Cerebellar cortex (tissue), 1 donor: ENCODE data around the gene RASAL3.
"Not testable (repeated sequence)": the region's sequence is repeated elsewhere in the genome, so short reads cannot be mapped to it uniquely, and the experiment has no call there.

ENCODE experiments used
- DNase-seq: peaks from one replicate; pipeline ENCODE4 v3.0.0-alpha.2; 2015; ENCODE audit warnings: low spot score

The RASAL3 gene

GRCh38 chr19:15421136-15421695, 43.1 kb downstream of the RASAL3 start:
- no peak for DNase-seq

- DNase-seq: no peak
Observed at GRCh38 chr19:15419413-15420025, 44.8 kb downstream of the RASAL3 start.

DNA sequence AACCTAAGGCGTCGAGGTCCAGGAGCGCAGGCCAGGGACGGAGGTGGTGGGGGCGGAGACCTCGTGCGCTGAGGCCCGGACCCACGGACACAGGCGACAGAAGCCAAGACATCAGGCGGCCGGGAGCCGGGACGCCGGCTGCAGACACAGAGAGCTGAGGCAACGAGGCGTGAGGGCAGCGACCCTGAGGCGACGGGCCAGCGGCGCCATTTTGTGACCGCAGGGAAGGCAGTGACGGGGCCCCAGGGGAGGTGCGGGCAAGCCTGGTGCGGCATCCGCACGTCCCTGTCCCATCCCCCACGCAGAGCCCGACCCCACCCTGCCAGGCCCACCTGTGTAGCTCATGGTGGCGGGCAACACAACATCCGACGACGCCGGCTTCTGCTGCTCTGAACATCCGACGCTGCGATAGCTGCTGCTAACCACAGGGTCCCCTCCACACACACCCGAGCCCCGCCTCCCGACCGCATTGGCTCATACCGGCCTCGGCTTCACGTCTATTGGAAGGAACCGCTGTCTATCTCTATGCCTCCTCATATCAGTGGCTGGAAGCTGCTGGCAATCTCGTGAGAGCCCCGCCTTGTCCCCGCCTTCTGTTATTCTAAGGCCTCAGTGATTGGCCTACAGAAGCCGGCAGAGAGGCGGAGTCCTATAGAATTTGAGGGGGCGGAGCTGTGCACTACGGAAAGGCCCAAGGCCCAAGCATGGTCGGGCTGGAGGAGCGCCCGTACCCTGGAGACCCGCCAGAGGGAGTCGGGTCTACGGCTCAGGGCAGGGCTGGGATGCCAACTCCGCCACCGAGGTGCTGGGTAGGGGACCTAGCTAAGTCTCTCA, 45.5 kb downstream of the RASAL3 start, which contains the start of gene AKAP8L:
AKAP8L (minus strand) TSS at position 410 of the 834 bp plus-strand sequence; CDS start at position 345, 65 bp downstream.
- DNase-seq: peak; percentile 100

GRCh38 chr19:15418231-15418578, 46.1 kb downstream of the RASAL3 start:
- no peak for DNase-seq

DNA sequence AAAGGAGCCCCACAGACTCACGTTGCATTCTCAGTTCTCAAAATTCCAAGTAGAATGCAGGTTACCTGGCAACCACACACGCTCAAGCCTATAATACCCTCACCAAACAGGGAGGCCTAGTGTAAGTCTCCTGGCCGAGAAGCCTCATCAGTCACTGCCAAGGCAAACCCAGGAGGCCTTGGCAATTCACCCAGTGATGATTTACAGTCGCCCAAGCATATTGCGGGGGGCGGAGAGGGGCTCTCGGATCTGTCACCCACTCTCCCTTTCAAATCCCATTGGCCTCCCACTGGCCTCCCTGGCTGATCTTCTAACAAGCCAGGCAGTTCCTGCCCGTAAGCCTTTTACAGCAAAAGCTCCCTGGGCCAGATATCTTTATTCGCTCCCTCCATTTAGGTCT, 46.6 kb downstream of the RASAL3 start:
- no peak for DNase-seq

DNA sequence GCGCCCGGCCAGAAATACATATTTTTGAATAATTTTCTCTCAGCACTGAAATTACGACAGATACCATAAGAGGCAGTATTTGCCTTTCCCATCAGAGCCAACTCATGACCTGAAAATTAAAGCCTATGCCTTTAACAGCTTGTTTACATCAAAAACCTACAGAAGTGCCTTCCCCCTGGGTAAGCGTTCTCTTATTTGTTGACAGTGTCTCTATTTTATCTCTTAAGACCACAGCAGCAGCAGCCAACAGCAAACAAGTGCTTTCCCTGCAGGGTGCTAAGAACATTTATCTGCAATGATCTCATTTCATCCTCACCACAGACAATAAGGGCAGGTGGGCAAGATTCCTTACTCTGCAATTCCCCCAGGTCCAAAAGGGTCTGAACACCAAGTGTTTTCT, 51.5 kb downstream of the RASAL3 start:
- DNase-seq: no peak

DNA sequence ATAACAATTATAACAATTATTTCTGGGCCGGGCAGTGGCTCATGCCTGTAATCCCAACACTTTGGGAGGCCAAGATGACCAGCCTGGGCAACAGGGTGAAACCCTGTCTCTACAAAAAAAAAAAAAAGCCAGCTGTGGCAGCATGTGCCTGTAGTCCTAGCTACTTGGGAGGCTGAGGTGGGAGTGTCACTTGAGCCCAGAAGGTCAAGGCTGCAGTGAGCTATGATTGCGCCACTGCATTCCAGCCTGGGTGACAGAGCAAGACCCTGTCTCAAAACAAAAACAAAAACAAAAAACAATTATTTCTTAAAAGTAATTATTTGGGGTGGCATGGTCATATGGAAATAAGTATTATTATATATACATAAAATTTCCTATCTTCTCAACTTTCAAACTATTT, 53.0 kb downstream of the RASAL3 start:
- DNase-seq: not testable (repeated sequence)

GRCh38 chr19:15404780-15405211, 59.5 kb downstream of the RASAL3 start:
- peak; percentile 62 for DNase-seq

DNA sequence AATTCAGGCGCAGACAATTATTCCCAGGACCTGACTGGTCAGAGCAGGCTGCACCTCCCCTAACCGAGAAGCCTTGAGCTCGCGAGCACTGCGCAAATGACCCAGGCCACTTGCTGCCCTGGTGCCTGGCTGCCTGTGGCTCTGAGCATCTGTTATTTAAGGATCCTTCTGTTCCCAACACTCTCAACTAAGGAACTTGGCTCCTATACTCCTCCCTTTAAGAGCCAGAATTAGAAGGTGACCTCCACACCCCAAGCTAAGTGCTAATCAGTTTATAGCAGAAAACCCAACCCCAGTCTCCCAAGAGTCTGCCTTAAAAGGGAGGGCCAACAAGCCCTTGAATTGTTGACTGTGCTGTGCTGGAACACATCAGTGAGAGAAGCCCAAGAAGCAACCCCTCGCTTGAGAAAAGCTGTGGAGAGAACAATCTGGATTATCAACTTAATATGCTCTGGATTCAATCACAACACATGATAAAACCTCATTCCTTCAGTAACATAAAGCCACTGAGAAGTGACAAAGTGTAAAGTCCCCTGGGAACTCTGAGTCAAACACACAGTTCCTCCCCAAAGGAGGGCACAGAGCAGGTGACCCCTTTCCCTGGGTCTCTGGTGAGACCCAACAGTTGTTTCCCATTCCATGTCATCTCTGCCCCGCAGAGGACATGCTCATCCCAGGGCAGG, 60.1 kb downstream of the RASAL3 start:
- peak; percentile 88 for DNase-seq

DNA sequence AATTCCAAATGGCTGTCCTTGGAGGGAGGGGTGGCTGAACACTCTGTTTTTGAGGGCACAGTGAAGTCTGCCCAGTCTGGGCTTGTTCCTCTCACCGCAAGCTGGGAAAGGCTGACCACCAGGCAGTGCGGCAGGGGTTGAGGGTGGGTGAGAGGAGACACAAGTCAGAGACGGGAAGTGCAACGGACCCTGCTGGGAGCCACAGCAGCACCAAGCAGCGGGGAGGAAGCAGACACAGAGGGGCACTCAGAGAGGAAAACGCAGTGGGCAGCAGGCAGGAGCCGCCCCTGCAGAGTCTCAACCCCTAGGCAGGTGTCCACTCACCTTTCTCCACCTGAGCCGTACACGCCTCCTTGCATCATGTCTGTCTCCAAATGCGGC, 61.2 kb downstream of the RASAL3 start:
- DNase-seq: no peak

- no peak for DNase-seq
Observed at GRCh38 chr19:15402411-15403150, 61.8 kb downstream of the RASAL3 start.
